Measurements from ENCODE around the gene RIN2.

The RIN2 gene

GRCh38 chr20:19767070-19767469 is 9.0 kb downstream of the RIN2 start:
- no peak for DNase-seq

- no peak for DNase-seq
These were observed 10.3 kb downstream of the RIN2 start for GRCh38 chr20:19768325-19768842.

- DNase-seq: no peak
These were observed 11.4 kb downstream of the RIN2 start for GRCh38 chr20:19769507-19769906.

GRCh38 chr20:19770375-19770774 is 12.3 kb downstream of the RIN2 start:
- DNase-seq: no peak

GRCh38 chr20:19771031-19771430 is 13.0 kb downstream of the RIN2 start:
- no peak for DNase-seq

- DNase-seq: no peak
These were observed 15.4 kb downstream of the RIN2 start for GRCh38 chr20:19773471-19773870.

- no peak for DNase-seq
These were observed 16.3 kb downstream of the RIN2 start for GRCh38 chr20:19774135-19774933.

- DNase-seq: no peak
These were observed 17.5 kb downstream of the RIN2 start for GRCh38 chr20:19775353-19776253.

GRCh38 chr20:19777315-19777714 is 19.3 kb downstream of the RIN2 start:
- DNase-seq: no peak

GRCh38 chr20:19777981-19778380 is 19.9 kb downstream of the RIN2 start:
- DNase-seq: no peak

GRCh38 chr20:19778404-19778803 is 20.3 kb downstream of the RIN2 start:
- DNase-seq: no peak

GRCh38 chr20:19779634-19780033 is 21.6 kb downstream of the RIN2 start:
- DNase-seq: no peak

- DNase-seq: no peak
These were observed 22.2 kb downstream of the RIN2 start for GRCh38 chr20:19780261-19780660.

GRCh38 chr20:19781235-19781634 is 23.2 kb downstream of the RIN2 start:
- no peak for DNase-seq

- DNase-seq: no peak
These were observed 24.6 kb downstream of the RIN2 start for GRCh38 chr20:19782669-19783068.

GRCh38 chr20:19783966-19784401 is 25.9 kb downstream of the RIN2 start:
- no peak for DNase-seq

- DNase-seq: peak; percentile 68
These were observed 26.6 kb downstream of the RIN2 start for GRCh38 chr20:19784511-19785172.

GRCh38 chr20:19785173-19785982 is 27.3 kb downstream of the RIN2 start:
- DNase-seq: no peak

- no peak for DNase-seq
These were observed 27.9 kb downstream of the RIN2 start for GRCh38 chr20:19785983-19786285.

GRCh38 chr20:19786311-19786710 is 28.3 kb downstream of the RIN2 start:
- no peak for DNase-seq

GRCh38 chr20:19787366-19787765 is 29.3 kb downstream of the RIN2 start:
- no peak for DNase-seq

GRCh38 chr20:19789009-19789408 is 31.0 kb downstream of the RIN2 start:
- no peak for DNase-seq

- no peak for DNase-seq
These were observed 31.4 kb downstream of the RIN2 start for GRCh38 chr20:19789446-19789845.
